HG03469 (cell line): Measurements from ENCODE around the gene CADM1.

Experiments used
- ATAC-seq: cut with Tn5 transposase; IDR thresholded peaks from one replicate; pipeline ENCODE4 v1.9.1; 2021; ENCODE audit warnings: mild to moderate bottlenecking, moderate library complexity, moderate number of reproducible peaks; ENCODE audit not compliant: unreplicated experiment

The CADM1 gene

GRCh38 chr11:115191761-115192160 is 312.5 kb downstream of the CADM1 start:
- ATAC-seq = no peak

DNA sequence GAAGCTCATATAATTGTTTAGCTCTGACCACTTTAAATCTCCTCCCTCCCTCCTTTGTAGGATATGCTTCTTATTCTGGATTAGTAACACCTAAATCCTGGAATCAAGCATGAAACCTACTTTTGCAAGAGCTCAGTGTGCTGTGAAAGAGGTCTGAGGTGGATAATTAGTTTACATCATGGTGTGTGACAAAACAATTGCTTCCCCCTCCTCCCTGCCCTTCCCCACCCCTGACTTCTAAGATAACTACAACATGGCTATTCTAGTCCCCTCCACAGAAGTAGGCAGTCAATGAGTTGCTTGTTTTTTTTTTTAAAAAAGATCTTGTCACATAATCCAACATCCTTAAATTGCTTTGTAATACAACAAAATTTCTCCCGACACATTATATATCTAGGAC is 314.0 kb downstream of the CADM1 start:
- ATAC-seq = no peak

DNA sequence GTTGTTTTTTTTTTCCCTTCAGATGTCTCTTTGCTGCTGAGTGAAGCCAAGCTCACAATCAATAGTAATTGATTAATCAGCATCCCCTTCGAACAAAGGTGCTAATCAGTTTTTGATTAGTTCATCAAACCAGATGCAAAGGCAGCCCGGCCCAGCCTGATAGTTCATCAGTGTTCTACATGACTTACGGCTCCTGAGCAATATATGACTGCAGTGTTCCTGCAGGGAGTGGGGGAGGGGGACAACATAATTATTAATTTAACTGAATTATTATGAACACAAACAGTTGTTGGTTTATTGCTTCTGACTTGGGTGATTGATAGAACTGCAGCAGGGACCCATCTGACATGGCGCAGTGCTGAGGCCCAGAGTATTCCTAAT is 315.3 kb downstream of the CADM1 start:
- no peak for ATAC-seq

GRCh38 chr11:115188188-115188897 is 315.9 kb downstream of the CADM1 start:
- ATAC-seq = no peak

DNA sequence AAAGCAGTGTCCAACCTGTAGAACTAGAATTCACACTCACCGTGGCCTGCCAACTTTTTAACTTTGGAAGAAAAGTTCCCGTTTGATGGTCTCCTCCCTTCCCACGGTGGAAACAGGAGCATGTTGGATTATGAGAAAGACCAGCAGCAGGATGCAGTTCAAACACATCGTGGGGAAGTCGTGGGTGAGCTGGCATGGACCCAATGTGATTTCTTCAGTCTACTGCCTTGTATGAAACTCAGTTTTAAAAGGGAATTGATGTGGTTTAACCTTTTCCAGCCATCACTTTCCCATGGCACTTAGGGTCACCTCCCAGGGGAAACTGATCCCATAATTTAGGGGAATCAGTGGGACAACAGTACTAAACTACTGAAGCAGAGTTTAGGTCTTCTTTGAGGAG is 318.3 kb downstream of the CADM1 start:
- ATAC-seq = no peak

GRCh38 chr11:115185507-115185906 is 318.7 kb downstream of the CADM1 start:
- ATAC-seq = no peak

GRCh38 chr11:115184901-115185300 is 319.3 kb downstream of the CADM1 start:
- no peak for ATAC-seq

DNA sequence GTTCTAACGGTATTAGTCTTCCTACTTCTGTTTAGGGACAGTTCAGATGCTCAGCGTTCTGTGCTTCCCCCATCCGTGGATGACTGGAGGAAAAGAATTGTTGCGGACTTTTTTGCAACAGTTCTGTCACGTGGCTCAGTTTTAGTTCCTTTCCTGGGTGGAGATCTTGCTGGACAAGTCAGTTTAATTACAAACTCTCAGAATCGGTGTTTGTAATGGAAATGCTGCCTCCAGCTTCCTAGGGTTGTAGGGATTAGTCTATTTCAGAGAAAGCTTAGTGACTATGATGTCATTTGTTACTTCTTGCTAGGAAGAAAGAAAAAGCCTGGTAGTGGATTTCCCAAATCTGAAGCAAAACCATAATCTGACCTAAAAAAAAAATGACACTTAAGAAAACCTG is 320.4 kb downstream of the CADM1 start:
- no peak for ATAC-seq

GRCh38 chr11:115183136-115183535 is 321.1 kb downstream of the CADM1 start:
- no peak for ATAC-seq

GRCh38 chr11:115182282-115182955 is 321.8 kb downstream of the CADM1 start:
- ATAC-seq = no peak

- ATAC-seq = no peak
These were observed 322.7 kb downstream of the CADM1 start for GRCh38 chr11:115181538-115181937.

GRCh38 chr11:115180272-115180671 is 323.9 kb downstream of the CADM1 start:
- no peak for ATAC-seq

DNA sequence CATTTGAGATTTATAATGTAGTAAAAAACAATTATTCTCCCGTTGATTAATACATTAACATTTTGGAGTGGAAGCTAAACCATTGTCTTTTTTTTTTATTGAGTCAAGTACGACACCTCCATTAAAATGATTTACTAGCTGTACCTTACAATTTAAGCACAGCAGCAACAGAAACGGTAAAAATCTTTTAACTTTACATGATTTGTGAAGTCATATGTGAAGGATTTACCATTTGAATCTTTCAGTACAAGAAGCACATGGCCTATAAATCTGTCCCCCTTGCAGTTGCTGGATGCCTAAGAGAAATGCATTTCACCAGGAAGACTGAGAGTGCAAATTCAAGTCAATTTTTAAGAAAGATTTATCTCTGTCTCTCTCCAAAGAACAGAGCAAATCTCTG is 324.6 kb downstream of the CADM1 start:
- ATAC-seq = no peak

DNA sequence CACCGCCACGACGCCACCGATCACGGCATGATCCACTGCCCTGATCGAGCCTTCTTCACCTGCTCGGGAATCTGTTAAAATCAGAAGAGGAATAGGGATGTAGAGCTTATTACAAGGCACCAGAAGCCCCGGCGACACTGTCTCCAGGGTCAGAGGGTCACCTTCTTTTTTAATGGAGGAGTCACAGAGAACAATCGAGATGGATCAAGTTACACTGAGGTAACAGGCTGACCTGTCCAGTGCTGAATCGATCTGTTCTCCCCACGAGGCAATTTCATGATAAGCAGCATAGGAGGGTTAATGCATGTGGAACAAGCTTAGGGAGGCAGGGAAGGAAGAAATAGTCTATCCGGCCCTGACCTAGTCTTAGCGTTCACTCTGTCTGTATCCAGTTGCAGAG is 325.5 kb downstream of the CADM1 start:
- no peak for ATAC-seq

DNA sequence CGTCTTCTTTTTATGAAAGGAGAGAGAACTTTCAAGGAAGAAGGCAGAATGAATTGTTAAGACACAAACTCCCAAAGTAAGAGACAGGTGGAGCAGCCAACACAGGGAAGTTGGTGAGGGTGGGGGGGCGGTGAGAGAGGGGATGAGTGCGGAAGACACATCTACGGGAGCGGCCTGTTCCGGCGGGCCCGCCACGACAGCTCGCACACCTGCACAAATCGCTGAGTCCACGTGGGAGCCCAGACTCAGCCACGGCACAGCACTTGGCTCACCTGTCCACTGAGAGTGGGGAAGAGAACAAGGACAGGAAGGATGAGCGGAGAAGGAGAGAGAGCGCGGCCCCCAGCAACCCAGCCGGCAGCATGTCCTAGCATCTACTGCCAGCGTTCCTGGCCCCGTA is 331.1 kb downstream of the CADM1 start:
- no peak for ATAC-seq

GRCh38 chr11:115170133-115170815 is 333.9 kb downstream of the CADM1 start:
- no peak for ATAC-seq

- ATAC-seq = no peak
These were observed 335.0 kb downstream of the CADM1 start for GRCh38 chr11:115169251-115169650.

DNA sequence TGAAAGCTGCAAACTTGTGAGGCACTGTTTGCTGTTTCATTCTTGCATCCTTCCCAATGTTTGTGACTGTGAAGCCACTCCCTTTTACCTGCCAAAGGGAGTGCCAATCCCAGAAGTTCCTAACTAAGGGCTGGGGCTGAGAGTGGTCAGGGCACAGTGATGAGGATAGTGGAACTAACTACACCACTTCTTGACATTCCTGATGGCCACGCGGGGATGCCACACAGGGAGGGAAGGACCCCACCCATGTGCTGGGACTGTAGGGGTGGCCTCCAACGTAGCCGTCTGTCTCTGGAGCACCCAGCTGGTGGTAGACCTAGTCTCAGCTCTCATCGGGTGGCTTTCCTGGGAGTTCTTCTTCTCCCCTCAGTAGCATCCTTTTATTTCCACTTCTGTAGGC is 335.5 kb downstream of the CADM1 start:
- no peak for ATAC-seq

- no peak for ATAC-seq
These were observed 336.0 kb downstream of the CADM1 start for GRCh38 chr11:115168229-115168671.

GRCh38 chr11:115167456-115167855 is 336.8 kb downstream of the CADM1 start:
- ATAC-seq = no peak

DNA sequence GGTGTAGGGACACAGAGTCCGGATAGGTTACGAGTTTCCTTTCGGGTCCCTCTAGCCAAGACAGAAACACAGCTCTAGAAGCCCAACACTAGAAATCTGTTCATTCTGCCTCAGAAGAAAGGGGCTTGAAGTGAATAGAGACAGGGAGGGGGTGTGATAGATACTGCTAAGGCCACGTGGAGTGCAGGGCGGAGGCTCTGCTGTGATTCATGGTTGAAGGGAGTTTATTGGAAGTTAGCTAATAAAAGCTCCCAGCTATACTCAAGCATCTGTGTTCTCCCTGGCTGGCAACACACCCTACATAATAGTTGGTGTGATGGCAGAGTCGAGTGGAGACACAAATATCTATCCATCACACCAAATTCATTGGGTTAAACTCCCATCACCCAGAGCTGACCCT is 337.4 kb downstream of the CADM1 start:
- ATAC-seq = no peak

- no peak for ATAC-seq
These were observed 339.4 kb downstream of the CADM1 start for GRCh38 chr11:115164774-115165173.
